HG03095 (cell line): ENCODE data around the gene GPC6.

Experiments
- ATAC-seq: cut with Tn5 transposase; IDR thresholded peaks from one replicate; pipeline ENCODE4 v1.9.1; 2021; ENCODE audit warnings: moderate library complexity; ENCODE audit not compliant: unreplicated experiment

GPC6 gene

DNA sequence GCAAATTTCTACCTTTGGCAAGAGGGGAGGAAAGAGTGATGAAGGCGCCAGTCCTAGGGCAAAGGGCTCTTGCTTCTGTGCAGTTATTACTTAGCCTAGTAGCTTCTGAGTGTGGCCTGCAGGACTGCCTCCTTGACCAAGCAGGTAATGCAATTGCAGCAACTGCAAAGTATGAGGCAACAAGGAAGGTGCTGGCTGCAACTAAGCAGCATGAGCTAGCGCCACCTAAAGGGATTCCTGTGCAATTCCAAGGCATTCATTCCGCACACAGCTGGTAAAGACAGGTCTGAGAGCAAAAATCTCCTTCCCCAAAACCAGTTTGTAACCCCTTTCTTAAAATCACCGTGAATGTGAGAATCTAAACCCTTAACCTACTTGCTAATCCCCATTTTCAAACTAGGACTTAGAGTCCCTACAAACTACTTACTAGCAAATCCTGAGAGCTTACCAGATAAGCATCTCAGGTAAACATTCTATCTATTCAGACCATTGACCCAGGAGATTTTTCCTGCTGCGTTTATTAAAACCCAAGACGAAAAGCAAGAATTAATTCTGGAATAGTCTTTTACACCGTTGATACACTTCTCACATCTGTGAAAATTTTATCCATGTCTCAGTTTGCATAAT is 1190.0 kb downstream of the GPC6 start:
- no peak for ATAC-seq

DNA sequence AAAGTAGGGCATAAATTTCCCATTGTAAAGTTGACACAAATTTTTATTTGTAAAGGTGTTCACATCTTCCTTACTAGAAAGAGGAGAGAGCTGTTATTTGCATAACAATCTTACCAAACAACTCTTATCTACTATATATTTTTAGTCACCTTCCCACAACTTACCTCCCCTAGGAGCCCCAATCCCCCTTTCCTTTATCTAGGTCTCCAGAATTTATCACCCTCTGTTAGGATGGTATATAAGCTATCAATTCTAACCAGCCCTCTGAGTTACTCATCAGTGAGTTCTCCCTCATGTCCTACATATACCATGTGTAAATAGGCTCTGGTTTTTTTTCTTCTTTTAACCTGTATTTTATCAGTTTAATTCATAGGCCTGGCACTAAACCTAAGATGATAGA is 1190.7 kb downstream of the GPC6 start:
- ATAC-seq, result no peak

DNA sequence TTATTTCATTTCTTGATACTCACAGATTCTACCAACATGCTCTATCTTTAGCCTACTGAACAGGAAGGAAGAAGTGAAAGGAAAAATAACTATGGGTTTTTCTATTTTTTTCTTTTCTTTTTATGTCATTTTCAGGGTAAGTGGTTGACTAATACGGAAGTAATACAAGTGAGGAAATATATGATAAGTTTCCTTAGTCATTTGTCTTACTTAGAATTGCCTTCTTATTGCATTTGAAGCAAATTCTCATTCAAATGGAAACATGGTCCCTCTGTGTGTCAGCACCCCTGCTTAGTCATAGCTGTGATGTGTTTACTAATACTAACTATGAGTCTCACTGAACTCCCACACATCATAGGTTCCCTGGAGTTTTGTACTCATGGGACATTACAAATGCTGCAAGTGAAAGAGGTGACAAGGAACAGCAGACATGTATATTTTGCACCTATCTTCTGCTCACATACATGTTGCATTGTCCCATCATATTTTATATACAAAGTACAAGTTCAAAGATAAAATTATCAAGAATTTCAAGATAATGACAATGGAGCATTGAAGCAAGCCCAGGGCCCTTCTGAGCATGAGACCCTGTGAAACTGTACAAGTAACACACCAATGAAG is 1192.8 kb downstream of the GPC6 start:
- ATAC-seq, result no peak

DNA sequence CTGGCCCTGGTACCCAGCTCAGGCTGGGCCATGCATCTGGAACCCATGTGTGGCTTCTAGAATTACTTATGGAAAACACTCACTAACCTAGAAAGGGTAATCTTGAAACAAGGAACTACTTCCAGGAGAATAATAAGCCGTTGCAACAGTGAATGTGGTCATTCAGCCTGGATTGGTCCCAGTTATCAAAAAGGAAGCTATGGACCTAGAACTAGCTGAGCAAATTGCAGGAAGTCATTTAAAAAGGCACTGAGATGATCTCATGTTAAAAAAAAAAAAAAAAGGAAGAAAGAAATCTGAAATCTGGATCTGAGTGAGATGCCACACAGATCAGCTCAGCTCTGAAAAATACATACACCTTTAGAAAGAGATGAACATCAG is 1193.3 kb downstream of the GPC6 start:
- ATAC-seq, result no peak

DNA sequence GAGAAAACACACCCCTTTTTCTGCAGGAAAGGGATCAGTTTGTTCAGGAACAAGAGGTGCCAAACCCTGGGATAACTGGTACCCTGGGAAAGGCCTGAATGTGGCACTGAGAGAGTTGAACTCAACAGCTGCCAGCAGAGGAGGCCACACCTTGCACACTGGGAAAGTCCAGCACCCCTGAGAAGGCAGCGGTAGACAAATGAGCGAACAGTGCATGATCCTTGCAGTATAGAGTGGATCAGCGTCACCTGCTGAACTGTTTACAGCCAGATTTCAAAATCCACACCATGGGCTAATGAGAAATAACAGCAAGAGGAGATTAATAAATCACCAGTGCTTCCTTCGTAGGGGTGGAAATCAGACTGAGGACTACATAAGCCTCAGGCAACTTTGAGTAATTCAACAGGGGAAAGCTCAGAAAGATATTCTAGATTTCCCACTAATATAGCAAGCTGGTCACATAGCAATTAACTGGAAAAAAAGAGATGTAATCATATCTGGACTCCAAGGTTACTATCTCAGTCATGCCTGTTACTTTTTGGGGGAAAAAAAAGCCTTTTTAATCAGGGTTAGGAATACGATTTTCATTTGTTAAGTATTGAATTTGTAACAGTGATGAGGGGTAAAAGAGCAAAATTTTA is 1200.8 kb downstream of the GPC6 start:
- no peak for ATAC-seq

DNA sequence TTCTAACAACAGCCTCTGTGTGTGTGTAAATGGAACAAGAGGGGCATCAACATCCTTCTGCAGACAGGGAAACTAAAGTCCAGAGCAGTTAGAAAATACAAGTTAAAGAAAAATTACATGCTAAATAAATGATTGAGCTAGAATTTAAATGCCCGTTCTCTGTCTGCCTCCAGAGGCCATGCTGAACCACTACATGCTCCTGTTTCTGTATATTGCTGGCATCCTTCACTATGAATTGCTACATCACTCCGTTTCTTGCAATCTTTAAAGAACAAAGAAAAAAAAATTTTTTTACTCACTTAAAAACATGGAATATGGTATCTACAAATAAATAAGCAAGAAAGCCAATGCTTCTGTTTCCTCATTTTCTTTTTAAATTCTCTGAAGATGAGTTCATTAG is 1205.0 kb downstream of the GPC6 start:
- ATAC-seq, result no peak

DNA sequence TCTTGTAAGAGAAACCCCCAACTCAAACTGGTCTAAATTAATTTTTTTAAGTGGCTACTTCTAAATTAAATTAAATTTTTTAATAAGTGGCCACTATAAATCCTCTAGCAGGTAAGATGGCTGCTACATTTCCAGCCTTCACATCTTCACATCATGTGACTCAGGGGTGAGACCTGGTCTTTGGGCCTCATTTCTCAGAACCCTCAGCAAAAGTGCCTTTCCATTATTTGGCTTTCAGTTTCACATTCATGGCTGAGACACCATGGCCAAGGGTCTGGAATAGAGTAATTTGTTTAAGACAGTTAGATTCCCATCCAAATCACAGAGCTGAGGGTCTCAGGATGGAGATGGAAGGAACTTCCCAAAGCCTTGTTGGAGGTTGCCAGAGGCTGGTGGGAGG is 1205.4 kb downstream of the GPC6 start:
- ATAC-seq, result no peak

DNA sequence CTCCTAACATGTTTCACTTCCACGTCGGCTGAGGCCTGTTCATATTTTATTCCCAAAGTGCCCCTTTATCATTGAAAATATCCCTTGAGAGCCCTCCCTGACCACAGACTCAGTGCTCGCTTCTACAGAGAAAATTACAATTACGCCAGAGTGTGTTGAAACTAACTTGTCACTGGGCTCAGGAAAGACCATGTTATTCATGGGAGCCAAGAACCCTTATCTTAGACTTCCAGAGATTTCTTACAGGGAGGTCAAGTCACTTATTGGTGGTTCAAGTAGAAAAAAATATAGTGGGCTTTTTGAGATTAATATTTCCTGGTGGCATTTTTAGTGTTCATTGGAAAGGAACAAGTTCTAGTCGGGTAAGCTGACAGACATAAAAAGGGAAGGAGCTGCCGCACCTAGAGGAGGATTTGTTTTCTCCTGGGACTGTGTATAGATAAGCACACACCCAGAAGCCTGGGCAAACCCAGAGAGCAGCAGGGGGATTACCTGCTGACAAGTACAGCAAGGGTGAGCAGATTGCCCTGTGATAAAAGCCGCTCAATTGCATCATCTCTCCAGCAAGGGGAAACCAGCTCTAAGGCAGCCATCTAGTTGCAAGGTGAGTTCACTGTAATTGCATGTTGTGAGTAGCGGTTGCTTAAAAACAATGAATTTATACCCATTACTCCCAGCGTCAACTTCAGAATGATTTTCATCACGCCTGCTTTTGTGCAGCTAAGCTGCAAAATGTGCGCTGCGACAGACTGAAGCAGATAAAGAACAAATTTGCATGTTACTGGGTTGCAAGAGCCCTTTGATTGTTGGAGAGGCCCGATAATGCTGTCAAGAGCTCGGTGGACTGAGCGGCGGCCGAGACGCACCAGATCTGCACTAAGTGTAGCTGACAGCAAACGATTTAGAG is 1206.7 kb downstream of the GPC6 start:
- peak; percentile 63 for ATAC-seq

DNA sequence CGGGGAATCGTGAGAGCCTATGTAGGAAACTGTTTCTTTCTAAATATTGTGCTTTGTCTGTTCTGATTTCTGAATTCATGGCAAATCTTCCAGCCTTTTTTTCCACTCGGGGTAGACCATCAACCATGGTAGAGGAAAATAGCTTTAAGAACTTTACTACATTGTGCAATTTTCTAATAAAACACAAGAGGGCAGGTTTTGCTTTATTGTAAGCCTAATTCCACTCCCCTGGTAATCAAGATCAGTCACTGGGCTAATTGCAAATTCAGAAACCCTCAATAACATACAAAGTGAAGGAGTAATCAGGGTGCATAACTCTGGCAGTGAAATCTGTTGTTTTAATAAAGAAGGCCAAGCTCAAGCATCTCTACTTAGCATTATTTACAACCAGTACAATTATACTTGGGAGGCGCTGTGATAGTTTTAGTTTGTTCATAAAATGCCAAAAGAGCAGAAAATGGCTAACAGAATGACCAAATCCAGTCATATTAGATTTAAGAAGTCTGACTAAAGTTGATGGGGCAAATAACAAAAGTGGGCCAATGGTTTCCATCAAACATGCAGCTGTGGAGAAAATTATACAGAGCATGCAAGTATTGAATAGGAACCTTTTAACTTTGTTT is 1209.1 kb downstream of the GPC6 start:
- ATAC-seq, result no peak

DNA sequence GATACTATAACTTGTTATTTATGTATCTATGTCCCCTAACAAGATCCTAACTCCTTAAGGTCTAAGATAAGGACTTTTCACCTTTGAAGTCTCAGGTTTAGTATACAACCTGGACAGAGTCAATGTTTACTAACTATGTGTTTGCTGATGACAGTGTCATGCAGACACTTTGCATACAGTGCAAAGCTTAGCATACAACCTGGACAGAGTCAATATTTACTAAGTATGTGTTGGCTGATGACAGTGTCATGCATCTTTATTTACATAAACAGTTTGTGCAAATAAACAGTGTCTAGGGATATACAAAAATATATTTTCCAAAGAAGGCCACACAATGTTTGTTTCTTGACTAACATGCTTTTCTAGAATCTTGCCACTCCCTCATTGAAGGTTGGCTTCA is 1218.2 kb downstream of the GPC6 start:
- no peak for ATAC-seq

DNA sequence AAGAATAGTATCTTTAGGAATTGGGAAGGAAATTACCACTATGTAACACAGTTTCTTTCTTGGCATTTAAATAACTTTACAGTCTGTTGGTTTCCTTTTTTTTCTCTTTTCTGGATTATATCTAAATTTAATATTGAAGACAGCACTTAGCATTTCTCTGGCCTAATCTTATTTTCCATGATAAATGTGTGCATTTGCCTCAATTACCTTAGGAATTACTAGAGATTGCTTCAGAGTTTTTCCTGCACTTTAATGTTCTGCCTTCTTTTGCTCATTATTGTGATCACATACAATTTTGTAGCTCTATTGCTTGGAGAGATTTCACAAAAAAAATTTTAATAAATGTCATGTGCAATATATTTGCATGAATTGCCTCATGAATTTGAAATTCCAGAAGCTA is 1227.7 kb downstream of the GPC6 start:
- no peak for ATAC-seq

DNA sequence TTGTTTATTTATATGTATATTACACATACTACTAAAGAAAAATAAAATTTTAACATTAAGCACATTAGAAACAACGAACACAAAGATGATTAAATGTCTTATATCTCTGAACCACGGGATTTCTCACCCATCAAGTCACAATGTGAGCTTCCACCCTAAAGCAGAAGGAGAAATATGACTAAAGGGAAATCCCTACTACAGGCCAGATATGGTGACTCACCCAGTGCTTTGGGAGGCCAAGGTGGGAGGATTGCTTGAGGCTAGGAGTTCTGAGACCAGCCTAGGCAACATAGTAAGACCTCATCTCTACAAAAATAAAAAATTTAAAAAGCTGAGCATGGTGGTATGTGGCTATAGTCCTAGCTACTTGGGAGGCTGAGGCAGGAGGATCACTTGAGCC is 1228.3 kb downstream of the GPC6 start:
- ATAC-seq, result no peak

DNA sequence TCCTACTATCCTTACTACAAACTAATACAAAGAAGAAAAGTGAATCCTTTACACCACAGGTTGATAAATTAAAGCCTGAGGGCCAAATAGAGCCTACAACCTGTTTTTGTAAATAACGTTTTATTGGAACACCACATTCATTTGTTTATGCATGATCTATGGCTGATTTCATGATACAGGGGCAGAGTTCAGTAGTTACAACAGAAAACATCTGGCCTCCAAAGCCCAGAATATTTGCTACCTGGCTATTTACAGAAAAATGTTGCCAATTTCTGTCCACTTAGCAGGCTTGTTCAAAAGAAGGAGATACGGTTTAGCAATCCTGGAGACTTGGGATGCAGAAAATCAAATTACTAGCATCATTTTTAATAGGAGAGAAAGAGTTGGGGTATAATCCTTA is 1228.8 kb downstream of the GPC6 start:
- ATAC-seq, result no peak
